Activated CD4-positive, alpha-beta T cell treated with anti-CD3 and anti-CD28 coated beads for 4 hours (primary cell): Measurements from ENCODE around the gene FOXJ3.
"Not testable (repeated sequence)": the region's sequence is repeated elsewhere in the genome, so short reads cannot be mapped to it uniquely, and the experiment has no call there.

ENCODE experiments used
- DNase-seq, 2 donors: peaks; one replicate each; pipeline ENCODE4 v3.0.0-alpha.2; 2020

The FOXJ3 gene

DNA sequence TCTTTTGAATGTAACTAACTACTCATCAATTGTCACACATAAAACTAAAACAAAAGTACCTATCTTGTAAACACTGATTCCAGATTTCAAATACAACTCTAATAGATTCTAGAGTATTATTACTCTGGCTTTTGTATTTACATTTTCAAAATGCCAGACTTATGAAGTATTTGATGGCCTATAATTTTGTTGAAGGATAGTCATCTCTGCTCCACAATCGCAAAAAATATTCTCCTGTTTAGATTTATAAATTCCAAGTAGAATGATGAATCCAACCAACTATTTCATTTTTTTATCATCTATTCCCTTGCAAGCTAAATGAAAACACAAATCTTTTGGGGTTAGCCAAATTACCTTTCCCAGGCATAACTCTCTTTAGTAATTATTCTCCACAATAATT lies 95.5 kb downstream of the FOXJ3 start:
- no peak for DNase-seq

DNA sequence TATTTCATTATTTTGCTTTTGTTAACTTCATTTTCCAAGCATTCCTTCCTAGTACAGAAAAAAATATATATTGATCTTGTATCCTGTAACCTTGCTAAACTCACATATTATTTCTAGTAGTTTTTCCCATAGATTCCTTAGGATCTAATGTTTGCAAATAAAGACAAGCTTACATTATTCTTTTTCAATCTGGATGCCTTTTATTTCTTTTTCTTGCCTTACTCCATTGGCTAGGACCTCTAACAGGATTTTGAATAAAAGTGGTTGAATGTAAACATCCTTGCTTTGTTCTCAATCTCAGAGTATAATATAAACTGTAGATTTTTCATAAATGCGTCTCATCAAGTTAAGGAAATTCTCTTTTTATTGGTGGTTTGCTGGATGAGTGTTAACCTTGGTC lies 96.0 kb downstream of the FOXJ3 start:
- DNase-seq = no peak

DNA sequence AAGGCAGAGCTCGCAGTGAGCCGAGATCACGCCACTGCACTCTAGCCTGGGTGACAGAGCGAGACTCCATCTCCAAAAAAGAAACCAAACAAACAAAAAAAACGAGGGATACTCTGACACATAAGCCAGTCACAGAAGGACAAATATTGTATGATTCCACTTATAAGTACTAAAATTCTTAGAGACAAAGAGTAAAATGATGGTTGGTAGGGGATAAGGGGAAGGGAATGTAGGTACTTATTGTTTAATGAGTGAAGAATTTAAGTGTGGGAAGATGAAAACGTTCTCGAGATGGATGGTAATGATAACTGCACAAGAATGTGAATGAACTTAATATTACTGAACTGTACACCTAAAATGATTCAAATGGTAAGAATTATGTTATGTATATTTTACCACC lies 103.8 kb downstream of the FOXJ3 start:
- no peak for DNase-seq

DNA sequence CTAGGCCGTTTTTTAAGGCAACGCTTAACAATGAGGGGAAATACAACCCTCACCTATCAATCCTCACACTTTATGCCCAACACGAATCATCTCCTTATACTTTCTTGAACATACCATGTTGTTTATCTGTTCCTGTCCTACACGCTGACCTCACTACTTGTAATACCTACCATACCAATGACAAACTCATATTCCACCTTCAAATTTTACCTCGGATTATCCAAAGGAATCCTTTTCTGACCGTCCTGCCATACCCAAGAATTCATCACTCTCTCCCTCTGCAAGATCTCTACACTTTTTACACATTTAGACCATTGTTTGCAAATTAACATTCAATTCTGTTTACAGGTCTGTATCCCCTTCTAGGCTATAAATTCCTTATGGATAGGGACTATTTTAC lies 106.1 kb downstream of the FOXJ3 start:
- DNase-seq = no peak

DNA sequence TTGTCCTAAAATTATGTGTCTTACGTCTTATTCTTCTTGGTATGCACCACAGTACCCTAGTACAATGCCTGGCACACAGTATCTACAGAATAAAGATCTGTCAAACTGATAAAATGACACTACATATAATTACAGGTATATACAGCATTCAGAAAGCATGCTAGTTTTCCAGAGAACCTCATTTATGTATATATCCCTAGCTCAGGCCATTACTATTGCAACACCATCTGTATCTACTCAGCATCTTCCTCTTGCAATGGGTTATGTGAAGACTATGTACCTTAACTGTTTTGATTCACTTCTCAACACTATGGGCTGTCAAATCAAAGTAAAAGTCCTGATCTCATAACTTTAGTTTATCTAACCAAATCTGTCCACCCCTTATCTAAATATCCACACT lies 112.0 kb downstream of the FOXJ3 start:
- no peak for DNase-seq

DNA sequence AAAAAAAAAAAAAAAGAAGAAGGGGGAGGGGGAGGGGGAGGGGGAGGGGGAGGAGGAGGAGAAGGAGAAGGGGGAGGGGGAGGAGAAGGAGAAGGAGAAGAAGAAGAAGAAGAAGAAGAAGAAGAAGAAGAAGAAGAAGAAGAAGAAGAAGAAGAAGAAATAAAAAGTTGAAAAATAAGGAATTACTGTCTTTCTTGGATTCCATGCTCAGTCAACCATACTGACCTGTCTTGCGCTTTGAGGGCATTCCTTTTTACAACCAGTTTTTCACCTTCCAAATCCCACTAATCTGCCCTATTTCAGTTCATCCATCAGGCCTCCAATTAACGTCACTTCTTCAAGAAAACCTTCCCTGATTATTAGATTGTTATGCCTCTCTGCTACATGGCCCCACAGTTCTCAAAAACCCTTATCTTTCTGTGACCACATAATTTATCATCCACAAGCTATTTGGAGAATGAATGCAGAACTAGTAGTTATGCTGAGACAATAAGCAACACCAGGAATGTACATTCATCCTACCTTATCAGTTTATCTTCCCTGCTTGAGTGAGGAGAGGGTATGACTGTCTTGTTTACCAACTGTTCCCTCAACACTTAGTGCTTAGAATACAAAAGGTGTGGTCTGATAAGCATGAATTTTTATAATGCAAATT lies 113.0 kb downstream of the FOXJ3 start:
- no peak for DNase-seq

DNA sequence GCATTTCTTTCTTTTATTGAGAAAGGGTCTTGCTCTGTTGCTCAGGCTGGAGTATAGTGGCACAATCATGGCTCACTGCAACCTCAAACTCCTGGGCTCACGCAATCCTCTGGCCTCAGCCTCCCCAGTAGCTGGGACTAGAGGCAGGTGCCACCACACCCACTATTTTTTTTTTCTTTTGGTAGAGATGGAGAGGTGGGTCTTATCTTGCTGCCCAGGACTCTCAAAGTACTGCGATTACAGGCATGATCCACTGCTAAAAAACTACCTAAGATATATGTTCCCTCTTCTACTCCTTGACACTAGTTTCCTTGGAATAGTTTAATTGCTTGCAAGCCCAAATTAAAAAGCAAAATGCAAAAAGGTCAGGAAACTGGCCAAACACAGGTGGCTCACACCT lies 113.6 kb downstream of the FOXJ3 start:
- DNase-seq = no peak

DNA sequence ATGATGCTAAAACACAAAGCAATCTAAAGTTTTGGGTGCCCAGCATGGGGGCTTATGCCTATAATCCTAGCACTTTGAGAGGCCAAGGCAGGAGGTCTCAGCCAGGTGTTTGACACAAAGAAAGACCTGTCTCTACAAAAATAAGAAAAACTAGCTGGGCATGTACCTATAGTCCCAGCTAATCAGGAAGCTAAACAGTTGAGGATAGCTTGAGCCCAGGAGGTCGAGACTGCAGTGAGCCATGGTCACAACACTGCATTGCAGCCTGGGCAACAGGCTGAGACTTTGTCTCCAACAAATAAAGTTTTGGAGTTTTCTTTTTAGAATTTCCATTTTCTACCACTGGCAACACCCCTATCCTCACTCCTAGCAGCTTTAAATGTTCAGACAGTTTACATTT lies 115.4 kb downstream of the FOXJ3 start:
- no peak for DNase-seq

DNA sequence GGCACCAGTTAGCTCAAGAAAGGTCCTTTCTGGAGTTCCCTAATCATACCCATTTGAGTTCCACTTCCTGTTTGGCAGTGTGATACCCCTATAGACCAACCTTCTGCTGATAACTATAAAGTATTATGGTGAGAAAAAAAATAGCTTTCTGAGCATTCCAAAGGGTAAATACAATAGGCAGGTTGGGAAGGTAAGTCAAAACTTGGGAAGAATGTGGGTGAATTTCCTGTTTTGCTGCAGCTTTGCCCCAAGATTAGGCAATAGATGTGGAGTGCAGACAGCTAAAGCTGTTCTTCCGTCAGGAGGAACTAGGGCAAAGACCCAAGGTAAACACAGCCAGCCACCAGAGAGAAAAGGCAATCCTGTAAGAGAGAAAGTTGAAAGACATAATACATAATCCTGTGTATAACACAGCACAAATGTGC lies 120.6 kb downstream of the FOXJ3 start:
- no peak for DNase-seq

DNA sequence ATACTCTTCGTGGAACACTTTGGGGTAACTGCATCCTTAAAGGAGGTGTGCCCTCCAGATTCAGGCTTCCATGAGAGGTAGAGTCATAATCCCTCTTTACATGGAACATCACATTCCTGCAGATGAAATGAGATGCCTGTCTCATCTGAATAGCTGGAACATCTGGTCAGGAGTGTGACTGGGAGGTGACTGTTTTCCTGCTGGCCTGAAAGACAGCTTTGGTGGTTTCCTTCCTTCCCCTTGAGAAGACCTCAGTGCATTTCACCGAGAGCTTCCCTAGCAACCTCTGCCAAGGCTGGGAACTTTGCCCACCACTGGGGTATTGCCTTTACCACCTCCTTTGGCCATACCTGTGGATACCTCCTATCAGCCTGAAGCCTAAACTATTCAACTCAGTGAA lies 123.8 kb downstream of the FOXJ3 start:
- DNase-seq = no peak

DNA sequence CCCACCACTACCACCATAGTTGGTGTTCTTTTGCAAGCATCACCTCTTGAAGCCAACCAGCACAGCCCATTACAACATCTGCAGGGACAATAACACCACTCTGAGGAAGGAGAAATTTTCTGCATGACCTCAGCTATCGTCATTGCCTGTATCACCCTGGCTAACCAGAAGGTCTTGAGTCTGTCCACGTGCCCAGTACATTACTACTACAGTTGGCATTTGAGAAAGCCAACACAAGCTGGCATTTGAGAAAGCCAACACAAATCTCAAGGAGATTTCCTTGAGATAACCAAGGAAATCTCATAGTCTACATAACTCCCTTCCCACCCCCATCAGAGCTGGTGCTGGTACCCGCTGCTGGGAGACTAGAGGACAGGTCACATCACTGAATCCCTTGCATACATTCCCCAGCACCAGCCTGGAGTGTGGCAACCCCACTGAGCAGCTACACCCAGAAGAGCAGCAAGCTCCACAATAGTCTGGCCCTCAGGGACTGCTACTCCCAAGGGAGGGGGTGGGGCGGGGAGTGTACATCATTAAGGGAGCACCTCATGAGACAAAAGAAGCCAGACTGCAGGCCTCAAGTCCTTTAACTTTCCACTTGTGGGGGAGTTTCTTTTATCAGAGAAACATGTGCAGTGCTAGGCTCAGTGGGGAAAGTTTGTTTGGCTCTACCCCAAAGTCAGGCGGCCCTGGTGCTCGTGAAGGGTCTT lies 124.5 kb downstream of the FOXJ3 start:
- DNase-seq = no peak

DNA sequence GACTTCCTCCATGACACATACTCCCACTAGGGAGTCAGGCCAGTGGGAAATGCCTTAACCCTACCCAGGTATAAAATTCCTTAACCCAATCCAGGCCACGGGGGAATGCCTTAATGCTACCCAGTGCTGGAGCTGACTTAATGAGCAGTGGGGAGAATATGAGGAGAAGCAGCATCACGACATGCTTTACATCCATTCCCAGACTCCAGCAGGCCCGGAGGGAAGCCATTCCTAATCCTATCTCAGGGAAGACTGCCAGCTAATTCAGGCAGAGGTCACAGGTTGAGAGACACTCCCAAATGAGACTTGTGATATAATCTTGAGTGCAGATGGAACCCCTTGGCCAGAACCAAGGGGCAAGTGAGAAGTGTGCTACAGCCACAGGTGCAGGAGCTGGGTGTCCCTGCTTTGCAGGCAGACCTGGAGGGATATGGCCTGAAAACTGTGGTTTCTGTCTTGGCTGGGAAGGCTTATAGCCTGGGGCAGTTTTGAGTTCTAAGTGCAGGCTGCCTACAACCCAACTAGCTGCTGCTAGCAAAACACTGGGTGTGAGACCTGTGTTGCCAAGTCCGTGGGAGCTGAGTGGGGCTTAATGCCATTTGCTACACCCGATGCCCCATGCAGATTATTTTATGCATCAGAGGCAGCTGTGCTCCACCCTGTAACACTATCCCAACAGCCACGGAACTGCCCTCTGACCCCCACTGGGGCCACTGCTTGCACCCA lies 125.3 kb downstream of the FOXJ3 start:
- no peak for DNase-seq

DNA sequence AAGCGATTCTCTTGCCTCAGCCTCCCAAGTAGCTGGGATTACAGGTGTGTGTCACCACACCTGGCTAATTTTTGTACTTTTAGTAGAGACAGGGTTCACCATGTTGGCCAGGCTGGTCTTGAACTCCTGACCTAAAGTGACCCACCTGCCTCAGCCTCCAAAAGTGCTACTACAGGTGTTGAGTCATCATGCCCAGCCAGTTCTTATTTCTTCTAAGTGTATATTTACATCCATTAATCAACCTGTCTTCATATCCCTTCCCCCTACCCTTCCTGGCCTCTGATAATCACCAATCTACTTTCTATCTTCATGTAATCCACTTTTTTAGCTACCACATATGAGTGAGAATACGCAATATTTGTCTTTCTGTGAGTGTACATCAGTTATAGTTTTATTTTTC lies 128.1 kb downstream of the FOXJ3 start:
- DNase-seq = not testable (repeated sequence)

DNA sequence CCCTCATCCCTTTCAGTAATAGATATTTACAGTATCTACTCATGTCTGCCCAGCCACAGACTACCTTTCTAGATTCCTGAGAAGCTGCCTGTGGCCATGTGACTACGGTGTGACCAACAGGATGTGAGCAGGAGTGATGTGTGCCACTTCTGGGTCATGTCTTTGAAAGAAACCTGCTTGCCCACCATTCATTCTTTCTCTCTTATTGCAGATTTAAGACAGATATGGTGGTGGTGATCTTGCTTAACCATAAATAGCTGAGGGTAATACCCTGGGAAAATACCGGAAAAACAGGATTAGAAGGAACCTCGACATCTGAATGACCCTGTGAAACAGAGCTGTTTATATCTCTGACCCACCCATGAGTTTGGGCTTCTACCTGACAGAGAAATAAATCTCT lies 128.9 kb downstream of the FOXJ3 start:
- DNase-seq = no peak

DNA sequence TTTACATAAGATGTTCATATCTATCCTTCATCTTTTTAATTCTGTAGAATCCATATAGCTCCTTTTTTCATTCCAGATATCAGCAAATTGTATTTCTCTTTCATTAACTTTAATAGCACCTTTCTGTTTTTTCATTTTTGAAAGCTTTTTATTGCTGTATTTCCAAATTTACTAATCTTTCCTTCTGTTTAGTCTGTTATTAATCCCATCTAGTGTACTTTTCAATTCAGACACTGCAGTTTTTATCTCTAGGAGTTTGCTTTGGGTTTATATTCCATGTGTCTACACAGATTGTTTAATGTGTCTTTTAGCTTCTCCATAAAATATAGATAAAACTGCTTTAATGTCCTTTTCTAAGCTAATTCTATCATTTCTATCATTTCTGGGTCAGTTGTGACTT lies 133.0 kb downstream of the FOXJ3 start:
- DNase-seq = no peak

DNA sequence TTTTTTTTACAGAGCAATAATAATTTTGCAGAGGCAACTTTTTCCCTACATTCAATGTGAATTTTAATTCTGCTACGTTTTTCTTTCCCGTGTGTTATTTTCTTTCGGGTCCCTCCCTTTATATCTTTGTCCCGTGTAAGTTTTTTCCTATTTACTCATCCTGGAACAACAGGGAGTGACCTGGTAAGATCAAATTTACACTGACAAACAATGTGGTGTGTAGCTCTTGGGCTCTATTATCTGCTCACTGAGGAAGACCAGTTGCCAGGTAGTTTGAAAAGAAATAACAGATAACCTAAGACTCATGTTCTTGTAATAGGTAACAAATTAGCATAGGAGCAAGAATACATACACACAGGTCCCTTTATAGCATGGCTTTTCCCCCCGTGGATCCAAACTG lies 136.8 kb downstream of the FOXJ3 start:
- no peak for DNase-seq

DNA sequence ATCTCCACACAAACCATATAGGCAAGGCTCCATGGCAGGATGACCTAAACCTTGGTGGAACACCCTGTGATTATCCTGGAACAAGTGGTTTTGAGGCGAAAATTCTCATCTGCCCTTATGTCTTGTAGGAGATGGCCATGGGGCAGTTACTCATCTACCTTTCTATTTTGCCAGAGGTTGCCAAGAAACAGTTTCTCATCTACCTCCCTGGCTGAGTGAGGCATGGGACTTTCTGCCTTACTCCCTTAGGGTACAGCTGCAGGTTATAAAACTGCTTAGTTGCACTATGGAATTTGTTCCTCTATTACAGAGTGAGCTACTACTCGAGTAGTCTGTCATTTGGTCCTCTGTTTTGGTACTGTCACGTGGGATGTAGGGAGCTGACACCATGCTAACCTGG lies 139.2 kb downstream of the FOXJ3 start:
- no peak for DNase-seq

DNA sequence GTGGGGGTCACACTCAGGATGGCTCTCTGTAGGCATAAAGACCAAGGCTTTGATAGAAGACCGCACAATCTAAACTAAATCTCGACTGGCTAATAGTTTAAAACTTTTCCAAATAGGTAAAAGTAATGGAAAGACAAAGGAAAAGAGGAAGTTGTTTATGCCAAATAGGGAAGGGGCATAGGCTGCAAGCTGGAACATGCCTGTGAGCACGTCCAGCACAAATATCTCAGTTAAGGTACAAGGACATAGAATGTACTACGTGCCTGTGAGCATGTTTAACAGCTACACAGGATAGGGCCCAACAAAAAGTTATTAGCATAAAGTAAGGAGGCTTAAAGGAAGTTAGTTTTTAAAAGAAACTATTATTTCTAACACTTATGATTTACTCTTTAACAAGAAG lies 142.9 kb downstream of the FOXJ3 start:
- DNase-seq = no peak

DNA sequence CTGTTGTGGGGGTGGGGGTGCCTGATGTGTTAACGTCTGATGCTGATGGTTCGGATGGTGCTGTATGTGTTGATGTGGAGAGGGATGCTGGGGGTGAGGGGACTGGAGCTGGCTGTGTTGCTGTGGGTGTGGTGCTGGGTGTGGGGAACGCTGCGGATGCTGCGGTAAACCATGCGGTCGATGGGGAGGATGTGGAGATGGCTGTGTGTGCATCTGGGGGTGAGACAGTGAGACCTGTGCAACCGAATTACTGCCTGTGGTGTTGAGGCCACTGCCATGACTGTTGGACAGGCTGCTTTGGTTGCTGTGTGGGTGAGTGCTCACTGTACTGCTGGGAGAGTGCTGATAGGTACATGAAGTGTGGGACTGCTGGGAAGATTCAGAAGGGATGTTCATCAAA lies 143.7 kb downstream of the FOXJ3 start:
- no peak for DNase-seq

DNA sequence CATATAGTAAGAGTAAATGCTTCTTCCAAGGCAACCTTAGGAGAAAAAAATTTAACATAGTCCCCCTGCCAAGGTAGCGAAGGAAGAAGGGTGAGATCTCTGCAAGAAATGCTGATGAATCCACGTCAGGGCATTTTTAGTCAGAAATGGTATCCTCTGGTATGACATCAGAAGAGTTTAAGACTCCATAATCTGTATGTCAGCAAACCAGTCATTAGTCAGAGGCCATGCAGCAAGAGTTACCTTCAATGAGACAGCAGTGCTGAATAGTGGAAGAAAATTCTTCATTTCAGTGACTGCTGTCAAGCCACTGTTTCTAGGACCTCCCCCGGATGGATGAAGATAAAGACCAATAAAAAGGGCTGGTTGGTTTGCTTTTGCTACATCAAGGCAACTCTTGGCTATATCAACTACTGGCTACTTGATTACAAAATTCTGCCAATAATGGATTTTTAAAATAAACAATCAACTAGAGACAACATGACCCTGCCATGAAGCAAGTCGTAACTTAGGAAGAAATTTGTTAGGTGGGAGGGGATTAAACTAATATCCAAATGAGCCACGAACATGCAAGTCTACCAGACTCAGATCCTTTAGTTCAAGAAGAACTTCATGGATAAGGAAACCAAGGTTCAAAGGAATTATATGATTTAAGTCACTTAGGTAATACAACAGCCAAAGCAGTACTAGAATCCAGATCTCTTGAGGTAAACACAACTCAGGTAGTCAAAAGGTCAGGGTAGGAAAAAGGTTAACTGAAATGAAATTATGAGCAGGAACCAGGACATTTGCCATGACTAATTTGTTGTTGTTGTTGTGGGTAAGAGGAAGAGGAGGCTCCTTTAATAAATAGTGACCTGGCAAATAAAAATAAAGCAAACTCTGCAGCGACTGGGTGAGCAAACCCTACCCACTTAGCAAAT lies 144.8 kb downstream of the FOXJ3 start:
- no peak for DNase-seq

DNA sequence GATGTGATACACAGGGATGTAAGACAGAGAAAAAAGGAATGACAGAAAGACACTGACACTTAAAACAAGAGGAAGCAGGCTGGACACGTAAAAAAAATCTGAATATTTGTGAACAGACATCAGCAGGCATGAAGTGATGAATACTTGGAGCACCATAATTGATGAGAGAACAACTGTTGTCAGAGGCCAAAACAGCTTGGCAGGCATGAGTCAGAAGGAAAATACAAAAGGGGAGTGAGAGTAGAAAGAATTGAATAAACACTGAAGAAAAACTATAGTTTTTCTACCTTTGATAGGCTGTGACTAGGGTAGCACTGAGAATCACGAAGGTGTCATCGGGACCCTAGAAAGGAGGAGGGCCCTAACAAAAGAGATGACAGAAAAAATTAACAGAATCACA lies 148.9 kb downstream of the FOXJ3 start:
- no peak for DNase-seq

DNA sequence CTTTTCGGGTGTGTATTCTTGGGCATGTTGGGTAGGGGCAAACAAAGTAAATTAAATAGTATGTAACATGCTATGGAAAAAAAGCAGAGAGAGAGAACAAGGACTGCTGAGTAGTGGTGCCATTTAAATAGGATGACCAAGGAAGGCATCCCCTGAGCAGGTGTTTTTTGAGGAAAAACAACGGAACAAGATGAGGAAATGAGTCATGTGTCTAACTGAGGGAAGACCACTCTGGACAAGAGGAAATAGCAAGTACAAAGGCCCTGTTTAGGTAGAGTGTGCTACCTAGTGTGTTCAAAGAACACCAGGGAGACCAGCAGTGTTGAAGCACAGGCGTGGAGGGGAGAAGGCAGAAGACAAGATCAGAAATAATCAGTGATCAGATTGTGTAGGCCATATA lies 150.4 kb downstream of the FOXJ3 start:
- DNase-seq = no peak

DNA sequence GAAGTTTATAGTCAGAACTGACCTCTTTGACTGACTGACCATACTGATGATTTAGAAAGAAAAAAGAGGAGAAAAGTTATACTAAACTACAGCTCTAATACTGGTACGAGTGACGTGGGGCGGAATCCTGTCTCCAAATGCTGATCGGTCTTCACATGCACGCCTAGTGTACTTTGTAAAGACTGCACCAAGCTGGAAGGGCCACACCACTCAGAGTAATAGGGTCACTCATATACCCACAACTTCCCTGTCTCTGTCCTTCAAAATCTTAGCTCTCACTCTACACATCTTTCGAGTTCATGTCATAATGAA lies 151.1 kb downstream of the FOXJ3 start:
- no peak for DNase-seq
